Endothelial cell (in vitro differentiated cells): ENCODE data around the gene COL15A1. TPM values are rescaled to one million over a fixed set of nuclear protein-coding genes. Genes with fewer than 3 reads are reported as not detected.

ENCODE experiments used
- DNase-seq: peaks from one replicate; pipeline ENCODE4 v3.0.0; 2021; ENCODE audit warnings: low spot score
- H3K27ac Mint-ChIP-seq: one replicate; pipeline ENCODE4 v1.8.0; 2021; ENCODE audit warnings: mixed read lengths, inconsistent platforms; ENCODE audit not compliant: unreplicated experiment
- H3K27me3 Mint-ChIP-seq: one replicate; pipeline ENCODE4 v1.8.0; 2021; ENCODE audit warnings: mild to moderate bottlenecking, moderate library complexity, mixed read lengths, inconsistent platforms; ENCODE audit not compliant: unreplicated experiment
- H3K36me3 Mint-ChIP-seq: one replicate; pipeline ENCODE4 v1.8.0; 2021; ENCODE audit warnings: mild to moderate bottlenecking, low read depth, mixed read lengths, inconsistent platforms; ENCODE audit not compliant: unreplicated experiment
- H3K4me1 Mint-ChIP-seq: one replicate; pipeline ENCODE4 v1.8.0; 2021; ENCODE audit warnings: mild to moderate bottlenecking, mixed read lengths, inconsistent platforms; ENCODE audit not compliant: unreplicated experiment
- H3K4me3 Mint-ChIP-seq: one replicate; pipeline ENCODE4 v1.8.0; 2021; ENCODE audit warnings: mild to moderate bottlenecking, mixed read lengths, inconsistent platforms; ENCODE audit not compliant: unreplicated experiment
- H3K9me3 Mint-ChIP-seq: one replicate; pipeline ENCODE4 v1.8.0; 2021; ENCODE audit warnings: mixed read lengths, inconsistent platforms; ENCODE audit not compliant: unreplicated experiment
- CTCF ChIP-seq: fragments of 200-600 bp; sonication (generic); IDR thresholded peaks from one replicate; pipeline ENCODE4 v1.5.0; 2021; ENCODE audit warnings: antibody characterized with exemption; ENCODE audit not compliant: unreplicated experiment
- total RNA-seq: library from RNA; stranded (reverse); fragmentation: NEBNext Ultra II Directional; extraction: Animal tissue kit (Norgen Biotek cat#: 25700); gene quantifications from one replicate; pipeline ENCODE4 v1.2.1, GENCODE V29; 2021; ENCODE audit not compliant: unreplicated experiment

COL15A1 gene
- total RNA-seq, 1 donor from 2014 or later = 24.0 TPM

- H3K4me1 Mint-ChIP-seq = peaks cover 11% of the 10 kb centered on the region
- H3K27ac Mint-ChIP-seq = no peak overlapping the region
- DNase-seq = no peak
- H3K4me3 Mint-ChIP-seq = no peak overlapping the region
- no peaks in the 10 kb centered on the region for H3K9me3 Mint-ChIP-seq
- peaks cover 25% of the 10 kb centered on the region for H3K36me3 Mint-ChIP-seq
- H3K27me3 Mint-ChIP-seq = no peaks in the 10 kb centered on the region
- no peak for TF ChIP-seq CTCF
Observed at GRCh38 chr9:99056886-99057664, 113.4 kb downstream of the COL15A1 start.

GRCh38 chr9:99057665-99058625 lies 114.2 kb downstream of the COL15A1 start:
- peaks cover 11% of the 10 kb centered on the region for H3K4me1 Mint-ChIP-seq
- H3K36me3 Mint-ChIP-seq = peaks cover 25% of the 10 kb centered on the region
- no peaks in the 10 kb centered on the region for H3K27me3 Mint-ChIP-seq
- DNase-seq = no peak
- H3K4me3 Mint-ChIP-seq = peak overlapping the region; percentile 20
- H3K9me3 Mint-ChIP-seq = no peaks in the 10 kb centered on the region
- no peak for TF ChIP-seq CTCF
- H3K27ac Mint-ChIP-seq = no peak overlapping the region

GRCh38 chr9:99058964-99059921 lies 115.5 kb downstream of the COL15A1 start:
- Mint-ChIP-seq H3K27ac (no peak overlapping the region), H3K4me1 (peaks cover 14% of the 10 kb centered on the region), H3K36me3 (peaks cover 23% of the 10 kb centered on the region), H3K9me3 (no peaks in the 10 kb centered on the region), H3K27me3 (no peaks in the 10 kb centered on the region), H3K4me3 (no peak overlapping the region)
- TF ChIP-seq CTCF = no peak
- DNase-seq = no peak

- Mint-ChIP-seq H3K4me1 (peaks cover 14% of the 10 kb centered on the region), H3K36me3 (peaks cover 20% of the 10 kb centered on the region), H3K9me3 (no peaks in the 10 kb centered on the region), H3K4me3 (no peak overlapping the region), H3K27ac (no peak overlapping the region), H3K27me3 (no peaks in the 10 kb centered on the region)
- TF ChIP-seq CTCF = no peak
- DNase-seq = no peak
Observed at GRCh38 chr9:99060621-99061020, 116.9 kb downstream of the COL15A1 start.
